Mucosa of descending colon (tissue), 3 donors: ENCODE data around the gene DOCK1. TPM values are rescaled to one million over a fixed set of nuclear protein-coding genes. Genes with fewer than 3 reads are reported as not detected.

Experiments used
- ATAC-seq: fragments of 200-7000 bp; cut with Tn5 transposase; one replicate; pipeline ENCODE4 v1.9.1; 2020; ENCODE audit warnings: mild to moderate bottlenecking, moderate library complexity
- DNase-seq, 3 donors: peaks; one replicate each; pipeline ENCODE4 v3.0.0-alpha.2; 2020
- H3K36me3 ChIP-seq: fragments of 200-600 bp; one replicate; pipeline ENCODE4 v1.8.0; 2021; ENCODE audit warnings: low read depth, mild to moderate bottlenecking
- H3K4me1 ChIP-seq: fragments of 200-600 bp; one replicate; pipeline ENCODE4 v1.8.0; 2021; ENCODE audit warnings: low read depth, mild to moderate bottlenecking
- H3K4me3 ChIP-seq: fragments of 200-600 bp; one replicate; pipeline ENCODE4 v1.8.0; 2021; ENCODE audit warnings: mild to moderate bottlenecking
- H3K9me3 ChIP-seq: fragments of 200-600 bp; one replicate; pipeline ENCODE4 v1.8.0; 2021; ENCODE audit warnings: mild to moderate bottlenecking
- CTCF ChIP-seq: fragments of 200-600 bp; IDR thresholded peaks from one replicate; pipeline ENCODE4 v1.8.0; 2022; ENCODE audit warnings: antibody characterized with exemption, mild to moderate bottlenecking
- intact Hi-C, 2 donors: fragments of 100-400 bp; cut with DNase I in 1 of 2; cut with micrococcal nuclease in 1 of 2; formaldehyde crosslinking; loops; one replicate each; pipeline versions ENCODE4 v1.11.0 to v1.11.1; 2022; cut with DNase I, micrococcal nuclease
- total RNA-seq, 3 donors: library from RNA; stranded (reverse); fragmentation: NEBNext Ultra II Directional in 2 of 3; extraction: Animal tissue kit (Norgen Biotek cat#: 25700) in 2 of 3; gene quantifications; one replicate each; pipeline versions ENCODE4 v1.2.1 to v1.2.4, GENCODE V29; 2021 to 2023
- donor health status: DM: no; HTN: no; CAD: no; lungs with moderate emphysema.
- donor health status: DM: no; HTN: no; CAD: no.
- donor health status: DM: no; HTN: yes; CAD: no.

The DOCK1 gene
- total RNA-seq, 3 donors from 2014 or later: 56.5 to 103 (median 74.1) TPM

DNA sequence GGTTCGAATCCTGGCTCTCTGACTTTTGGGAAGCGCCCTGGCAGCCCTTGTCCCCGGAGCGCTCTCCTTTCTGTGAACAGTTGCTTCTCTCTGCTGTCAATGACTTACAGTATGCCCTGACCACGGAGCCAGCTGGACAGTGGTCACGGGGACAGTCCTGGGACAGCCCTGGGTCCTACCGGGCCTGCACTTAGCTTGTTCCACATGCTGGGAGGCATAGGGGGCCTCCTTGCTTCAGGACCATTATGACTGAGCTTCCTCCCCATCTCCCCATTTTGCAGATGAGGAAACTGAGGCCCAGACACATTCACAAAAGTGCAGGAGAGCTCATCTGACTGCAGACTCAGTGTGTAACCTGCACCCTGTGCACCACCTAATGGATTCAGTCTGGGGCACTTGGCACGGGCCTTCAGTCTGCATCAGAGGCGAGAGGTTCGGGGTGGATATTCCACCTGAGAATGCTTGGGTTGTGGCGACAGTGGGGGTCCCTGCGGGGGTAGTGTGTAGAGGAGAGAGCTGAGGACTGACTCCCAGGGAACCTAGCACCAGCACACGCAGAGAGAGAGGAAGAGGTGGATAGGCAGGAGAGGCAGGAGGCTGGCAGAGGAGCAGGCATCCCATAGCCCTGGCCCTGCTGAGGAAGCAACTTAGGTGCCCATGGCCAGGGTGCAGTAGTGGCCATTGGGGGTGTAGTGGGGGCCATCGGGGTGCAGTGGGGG is 1.6 kb downstream of the DOCK1 start:
- DNase-seq (no peak), ATAC-seq (no peak)
- no peak overlapping the region for H3K4me3 ChIP-seq
- H3K4me1 ChIP-seq: peaks cover 11% of the 10 kb centered on the region
- no peaks in the 10 kb centered on the region for H3K9me3 ChIP-seq
- intact Hi-C loops: no loop called here
- TF ChIP-seq CTCF: no peak
- no peaks in the 10 kb centered on the region for H3K36me3 ChIP-seq

- no peak overlapping the region for H3K4me3 ChIP-seq
- intact Hi-C loops: no loop called here
These were observed 2.3 kb downstream of the DOCK1 start for GRCh38 chr10:126907423-126907970.

GRCh38 chr10:126908225-126908624 is 3.0 kb downstream of the DOCK1 start:
- intact Hi-C loops: no loop called here
- H3K9me3 ChIP-seq: no peaks in the 10 kb centered on the region
- peaks cover 11% of the 10 kb centered on the region for H3K4me1 ChIP-seq
- ATAC-seq (no peak), DNase-seq (no peak)
- no peak for TF ChIP-seq CTCF
- no peaks in the 10 kb centered on the region for H3K36me3 ChIP-seq
- no peak overlapping the region for H3K4me3 ChIP-seq

More at GRCh38 chr10:126907423-126907970, 2.3 kb downstream of the DOCK1 start:
- Histone ChIP-seq H3K9me3 (no peaks in the 10 kb centered on the region), H3K4me1 (peaks cover 11% of the 10 kb centered on the region), H3K36me3 (no peaks in the 10 kb centered on the region)
- no peak for DNase-seq
- no peak for TF ChIP-seq CTCF
- ATAC-seq: no peak

- no peaks in the 10 kb centered on the region for H3K9me3 ChIP-seq
- peaks cover 11% of the 10 kb centered on the region for H3K4me1 ChIP-seq
- ATAC-seq (no peak), DNase-seq (no peak)
- TF ChIP-seq CTCF: no peak
- intact Hi-C loops: no loop called here
- no peaks in the 10 kb centered on the region for H3K36me3 ChIP-seq
- H3K4me3 ChIP-seq: no peak overlapping the region
These were observed 3.5 kb downstream of the DOCK1 start for GRCh38 chr10:126908729-126909128.

DNA sequence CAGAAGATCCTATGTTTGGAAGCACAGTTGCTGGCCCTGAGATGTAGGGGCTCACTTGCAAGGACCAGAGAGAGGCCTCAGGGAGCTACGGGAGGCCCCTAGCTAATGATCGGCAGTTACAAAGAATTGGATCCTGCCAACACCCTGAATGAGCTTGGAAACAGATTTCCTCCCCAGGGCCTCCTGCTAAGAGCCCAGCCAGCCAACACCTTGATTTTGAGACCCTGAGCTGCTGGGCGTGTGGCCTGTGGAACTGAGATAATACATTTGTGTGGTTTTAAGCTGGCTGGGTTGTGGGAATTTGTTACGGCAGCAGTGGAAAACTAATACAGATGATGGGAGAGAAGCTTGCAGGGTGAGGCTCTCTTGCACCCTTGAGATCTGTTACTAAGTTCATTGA is 3.9 kb downstream of the DOCK1 start:
- intact Hi-C loops: no loop called here
- no peak for ATAC-seq
- H3K36me3 ChIP-seq: no peaks in the 10 kb centered on the region
- DNase-seq: no peak
- TF ChIP-seq CTCF: no peak
- no peak overlapping the region for H3K4me3 ChIP-seq
- H3K9me3 ChIP-seq: no peaks in the 10 kb centered on the region
- peaks cover 11% of the 10 kb centered on the region for H3K4me1 ChIP-seq
